ENCODE measurements around the gene ZC3HAV1. TPM values are rescaled to one million over a fixed set of nuclear protein-coding genes. Genes with fewer than 3 reads are reported as not detected.

The ZC3HAV1 gene
- total RNA-seq, 1 donor from 2014 or later = 11.0 TPM

GRCh38 chr7:139075031-139075652 is 34.4 kb downstream of the ZC3HAV1 start:
- no peaks in the 10 kb centered on the region for H3K9me3 Mint-ChIP-seq
- no peak overlapping the region for H3K4me3 ChIP-seq
- no peak overlapping the region for H3K27ac ChIP-seq
- H3K27me3 ChIP-seq = no peaks in the 10 kb centered on the region
- no peak overlapping the region for H3K4me2 ChIP-seq
- no peaks in the 10 kb centered on the region for H3K79me2 ChIP-seq (ENCODE audit: low read depth)
- TF ChIP-seq EZH2 (IDR thresholded peaks at IDR 0.05) = no peak
- peak; percentile 87 for TF ChIP-seq CTCF (IDR thresholded peaks at IDR 0.05)
- TF ChIP-seq EZH2phosphoT487 (IDR thresholded peaks at IDR 0.05) = no peak
- peaks cover 2% of the 10 kb centered on the region for H3K36me3 Mint-ChIP-seq
- H3F3A ChIP-seq (ENCODE audit: low read depth) = no peaks in the 10 kb centered on the region
- H3K4me1 ChIP-seq = no peaks in the 10 kb centered on the region
- H3K27me3 Mint-ChIP-seq (ENCODE audit: insufficient read depth, low read depth) = no peaks in the 10 kb centered on the region
- H3K4me1 Mint-ChIP-seq = no peaks in the 10 kb centered on the region
- no peak overlapping the region for H3K9ac ChIP-seq
- no peaks in the 10 kb centered on the region for H4K20me1 ChIP-seq (ENCODE audit: low read depth)
- H3K4me3 Mint-ChIP-seq = no peak overlapping the region
- H3K36me3 ChIP-seq = no peaks in the 10 kb centered on the region
- H3K27ac Mint-ChIP-seq = no peak overlapping the region
- peak; percentile 82 for DNase-seq (ENCODE audit: low spot score)
- peak overlapping the region; percentile 29 for H2AFZ ChIP-seq (replicated peaks)
- no peaks in the 10 kb centered on the region for H3K9me3 ChIP-seq (ENCODE audit: low read depth)

- H3K4me3 ChIP-seq = no peak overlapping the region
- no peak overlapping the region for H3K4me2 ChIP-seq
- no peaks in the 10 kb centered on the region for H3F3A ChIP-seq (ENCODE audit: low read depth)
- no peaks in the 10 kb centered on the region for H4K20me1 ChIP-seq (ENCODE audit: low read depth)
- no peaks in the 10 kb centered on the region for H3K4me1 Mint-ChIP-seq
- H3K36me3 ChIP-seq = no peaks in the 10 kb centered on the region
- no peaks in the 10 kb centered on the region for H3K9me3 ChIP-seq (ENCODE audit: low read depth)
- no peak overlapping the region for H3K27ac Mint-ChIP-seq
- DNase-seq (ENCODE audit: low spot score) = no peak
- TF ChIP-seq EZH2 (IDR thresholded peaks at IDR 0.05) = no peak
- TF ChIP-seq EZH2phosphoT487 (IDR thresholded peaks at IDR 0.05) = no peak
- TF ChIP-seq CTCF (IDR thresholded peaks at IDR 0.05) = no peak
- no peaks in the 10 kb centered on the region for H3K27me3 ChIP-seq
- no peak overlapping the region for H3K9ac ChIP-seq
- no peaks in the 10 kb centered on the region for H3K4me1 ChIP-seq
- peaks cover 2% of the 10 kb centered on the region for H3K36me3 Mint-ChIP-seq
- no peak overlapping the region for H3K4me3 Mint-ChIP-seq
- H2AFZ ChIP-seq (replicated peaks) = no peak overlapping the region
- H3K79me2 ChIP-seq (ENCODE audit: low read depth) = no peaks in the 10 kb centered on the region
- H3K27ac ChIP-seq = no peak overlapping the region
- no peaks in the 10 kb centered on the region for H3K9me3 Mint-ChIP-seq
- peaks cover 2% of the 10 kb centered on the region for H3K27me3 Mint-ChIP-seq (ENCODE audit: insufficient read depth, low read depth)
Observed at GRCh38 chr7:139072796-139073195, 36.7 kb downstream of the ZC3HAV1 start.

DNA sequence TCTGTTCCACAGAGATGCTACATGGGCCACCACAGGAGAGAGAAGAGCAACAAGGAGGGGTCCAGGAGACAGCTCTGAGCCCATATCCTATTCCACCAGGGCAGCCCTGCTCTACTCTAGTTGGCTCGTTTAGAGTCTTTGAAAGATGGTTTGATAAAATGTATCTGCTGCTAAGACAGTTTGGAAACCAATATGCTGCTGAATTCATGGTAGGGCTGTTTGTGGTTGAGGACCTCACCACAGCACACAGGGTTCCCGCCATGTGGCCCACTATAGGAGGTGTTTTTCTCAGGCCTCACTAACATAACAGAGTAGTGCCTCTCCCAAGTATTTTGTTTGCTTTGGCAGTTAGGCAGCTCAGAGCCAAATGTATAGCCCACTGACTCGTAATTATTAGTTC is 37.8 kb downstream of the ZC3HAV1 start:
- no peaks in the 10 kb centered on the region for H3K4me1 Mint-ChIP-seq
- no peaks in the 10 kb centered on the region for H3K36me3 ChIP-seq
- no peaks in the 10 kb centered on the region for H3K9me3 Mint-ChIP-seq

More for the DNA sequence above, 37.8 kb downstream of the ZC3HAV1 start:
- Mint-ChIP-seq H3K4me3 (no peak overlapping the region), H3K36me3 (peaks cover 2% of the 10 kb centered on the region), H3K27ac (no peak overlapping the region), H3K27me3 (ENCODE audit: insufficient read depth, low read depth) (peaks cover 2% of the 10 kb centered on the region)
- no peak overlapping the region for H2AFZ ChIP-seq (replicated peaks)
- no peak overlapping the region for H3K4me3 ChIP-seq
- DNase-seq (ENCODE audit: low spot score) = no peak
- no peaks in the 10 kb centered on the region for H3K79me2 ChIP-seq (ENCODE audit: low read depth)
- no peak overlapping the region for H3K9ac ChIP-seq
- H3K27ac ChIP-seq = no peak overlapping the region
- no peaks in the 10 kb centered on the region for H3K27me3 ChIP-seq
- H3K4me2 ChIP-seq = no peak overlapping the region
- no peaks in the 10 kb centered on the region for H3K9me3 ChIP-seq (ENCODE audit: low read depth)
- TF ChIP-seq EZH2 (IDR thresholded peaks at IDR 0.05) (no peak), CTCF (IDR thresholded peaks at IDR 0.05) (no peak), EZH2phosphoT487 (IDR thresholded peaks at IDR 0.05) (no peak)
- no peaks in the 10 kb centered on the region for H4K20me1 ChIP-seq (ENCODE audit: low read depth)
- no peaks in the 10 kb centered on the region for H3K4me1 ChIP-seq
- H3F3A ChIP-seq (ENCODE audit: low read depth) = no peaks in the 10 kb centered on the region
